SK-N-SH treated with all-trans-retinoic acid at 6 μM for 48 hours (cell line): ENCODE measurements around the gene CALN1.

Experiments used
- ARNTL ChIP-seq: fragments of 450-650 bp; formaldehyde crosslinking; IDR thresholded peaks from 2 replicates; pipeline ENCODE4 v1.5.0; 2020; ENCODE audit warnings: low read depth, mild to moderate bottlenecking, moderate library complexity, borderline replicate concordance
- BACH2 ChIP-seq: fragments of 250-450 bp; sonication (Bioruptor Pico); IDR thresholded peaks from 2 replicates; pipeline ENCODE4 v1.9.0; 2021; ENCODE audit warnings: mild to moderate bottlenecking, borderline replicate concordance
- GLIS3 ChIP-seq: fragments of 250-450 bp; sonication (Bioruptor Pico); IDR thresholded peaks from 2 replicates; pipeline ENCODE4 v1.5.0; 2020; ENCODE audit warnings: mild to moderate bottlenecking, moderate library complexity
- OSR1 ChIP-seq: fragments of 250-450 bp; sonication (Bioruptor Pico); IDR thresholded peaks from 2 replicates; pipeline ENCODE4 v1.8.0; 2022; ENCODE audit warnings: moderate library complexity, mild to moderate bottlenecking, inconsistent platforms
- TCF4 ChIP-seq: fragments of 250-450 bp; sonication (Bioruptor Pico); IDR thresholded peaks from 2 replicates; pipeline ENCODE4 v1.8.0; 2021; ENCODE audit warnings: mild to moderate bottlenecking, moderate library complexity, borderline replicate concordance
- ZNF565 ChIP-seq: fragments of 450-650 bp; formaldehyde crosslinking; conservative IDR thresholded peaks from 2 replicates; pipeline ENCODE4 v1.5.0; 2020; ENCODE audit warnings: low read depth, mild to moderate bottlenecking, moderate library complexity
- ZNF8 ChIP-seq: fragments of 450-650 bp; formaldehyde crosslinking; IDR thresholded peaks from 2 replicates; pipeline ENCODE4 v1.5.0; 2020; ENCODE audit warnings: mild to moderate bottlenecking, moderate library complexity
- TF ChIP-seq, protein P1 (sequence below): fragments of 250-450 bp; sonication (Bioruptor Pico); IDR thresholded peaks from 2 replicates; pipeline ENCODE4 v1.5.1; 2021; ENCODE audit warnings: mild to moderate bottlenecking, moderate library complexity
- TF ChIP-seq, protein P2 (sequence below): fragments of 250-450 bp; sonication (Bioruptor Pico); IDR thresholded peaks from 2 replicates; pipeline ENCODE4 v1.8.0; 2021; ENCODE audit warnings: low read depth, mild to moderate bottlenecking, moderate library complexity, borderline replicate concordance
- TF ChIP-seq, protein P3 (sequence below): fragments of 250-450 bp; sonication (Bioruptor Pico); IDR thresholded peaks from 2 replicates; pipeline ENCODE4 v1.5.1; 2020; ENCODE audit warnings: low read depth, mild to moderate bottlenecking, moderate library complexity
- TF ChIP-seq, protein P4 (sequence below): fragments of 250-450 bp; sonication (Bioruptor Pico); IDR thresholded peaks from 2 replicates; pipeline ENCODE4 v1.8.0; 2020; ENCODE audit warnings: mild to moderate bottlenecking, moderate library complexity, borderline replicate concordance

DNA sequence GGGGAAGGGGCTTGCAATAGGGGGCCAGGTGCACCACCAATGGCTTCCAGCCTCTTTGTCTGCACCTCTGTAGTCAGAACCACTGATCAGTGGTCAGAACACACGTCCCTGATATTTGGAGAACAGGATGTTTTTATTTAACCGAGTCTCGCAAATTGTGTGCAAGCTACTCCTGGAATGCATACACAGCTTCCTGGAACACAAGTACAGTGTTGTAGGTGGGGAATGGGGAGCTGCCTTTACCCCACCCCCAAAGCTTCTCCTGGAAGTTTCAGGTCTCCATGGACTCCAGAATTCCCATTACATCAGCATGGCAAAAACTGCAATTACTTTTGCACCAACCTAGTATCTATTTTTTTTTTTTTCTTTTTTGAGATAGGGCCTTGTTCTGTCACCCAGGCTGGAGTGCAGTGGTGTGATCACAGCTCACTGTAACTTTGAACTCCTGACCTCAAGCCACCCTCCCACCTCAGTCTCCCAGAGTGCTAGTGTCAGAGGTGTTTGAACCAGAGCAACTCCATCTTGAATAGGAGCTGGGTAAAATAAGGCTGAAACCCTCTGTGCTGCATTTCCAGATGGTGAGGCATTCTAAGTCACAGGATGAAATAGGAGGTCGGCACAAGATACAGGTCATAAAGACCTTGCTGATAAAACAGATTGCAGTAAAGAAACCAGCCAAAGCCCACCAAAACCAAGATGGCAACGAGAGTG is 374.0 kb downstream of the CALN1 start:
- TF ChIP-seq, protein P1, sequence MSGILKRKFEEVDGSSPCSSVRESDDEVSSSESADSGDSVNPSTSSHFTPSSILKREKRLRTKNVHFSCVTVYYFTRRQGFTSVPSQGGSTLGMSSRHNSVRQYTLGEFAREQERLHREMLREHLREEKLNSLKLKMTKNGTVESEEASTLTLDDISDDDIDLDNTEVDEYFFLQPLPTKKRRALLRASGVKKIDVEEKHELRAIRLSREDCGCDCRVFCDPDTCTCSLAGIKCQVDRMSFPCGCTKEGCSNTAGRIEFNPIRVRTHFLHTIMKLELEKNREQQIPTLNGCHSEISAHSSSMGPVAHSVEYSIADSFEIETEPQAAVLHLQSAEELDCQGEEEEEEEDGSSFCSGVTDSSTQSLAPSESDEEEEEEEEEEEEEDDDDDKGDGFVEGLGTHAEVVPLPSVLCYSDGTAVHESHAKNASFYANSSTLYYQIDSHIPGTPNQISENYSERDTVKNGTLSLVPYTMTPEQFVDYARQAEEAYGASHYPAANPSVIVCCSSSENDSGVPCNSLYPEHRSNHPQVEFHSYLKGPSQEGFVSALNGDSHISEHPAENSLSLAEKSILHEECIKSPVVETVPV (CRISPR knock-in tag) = no peak
- TF ChIP-seq, protein P2, sequence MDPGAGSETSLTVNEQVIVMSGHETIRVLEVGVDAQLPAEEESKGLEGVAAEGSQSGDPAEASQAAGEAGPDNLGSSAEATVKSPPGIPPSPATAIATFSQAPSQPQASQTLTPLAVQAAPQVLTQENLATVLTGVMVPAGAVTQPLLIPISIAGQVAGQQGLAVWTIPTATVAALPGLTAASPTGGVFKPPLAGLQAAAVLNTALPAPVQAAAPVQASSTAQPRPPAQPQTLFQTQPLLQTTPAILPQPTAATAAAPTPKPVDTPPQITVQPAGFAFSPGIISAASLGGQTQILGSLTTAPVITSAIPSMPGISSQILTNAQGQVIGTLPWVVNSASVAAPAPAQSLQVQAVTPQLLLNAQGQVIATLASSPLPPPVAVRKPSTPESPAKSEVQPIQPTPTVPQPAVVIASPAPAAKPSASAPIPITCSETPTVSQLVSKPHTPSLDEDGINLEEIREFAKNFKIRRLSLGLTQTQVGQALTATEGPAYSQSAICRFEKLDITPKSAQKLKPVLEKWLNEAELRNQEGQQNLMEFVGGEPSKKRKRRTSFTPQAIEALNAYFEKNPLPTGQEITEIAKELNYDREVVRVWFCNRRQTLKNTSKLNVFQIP = no peak
- TF ChIP-seq, protein P3, sequence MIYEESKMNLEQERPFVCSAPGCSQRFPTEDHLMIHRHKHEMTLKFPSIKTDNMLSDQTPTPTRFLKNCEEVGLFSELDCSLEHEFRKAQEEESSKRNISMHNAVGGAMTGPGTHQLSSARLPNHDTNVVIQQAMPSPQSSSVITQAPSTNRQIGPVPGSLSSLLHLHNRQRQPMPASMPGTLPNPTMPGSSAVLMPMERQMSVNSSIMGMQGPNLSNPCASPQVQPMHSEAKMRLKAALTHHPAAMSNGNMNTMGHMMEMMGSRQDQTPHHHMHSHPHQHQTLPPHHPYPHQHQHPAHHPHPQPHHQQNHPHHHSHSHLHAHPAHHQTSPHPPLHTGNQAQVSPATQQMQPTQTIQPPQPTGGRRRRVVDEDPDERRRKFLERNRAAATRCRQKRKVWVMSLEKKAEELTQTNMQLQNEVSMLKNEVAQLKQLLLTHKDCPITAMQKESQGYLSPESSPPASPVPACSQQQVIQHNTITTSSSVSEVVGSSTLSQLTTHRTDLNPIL (CRISPR knock-in tag) = no peak
- TF ChIP-seq, protein P4, sequence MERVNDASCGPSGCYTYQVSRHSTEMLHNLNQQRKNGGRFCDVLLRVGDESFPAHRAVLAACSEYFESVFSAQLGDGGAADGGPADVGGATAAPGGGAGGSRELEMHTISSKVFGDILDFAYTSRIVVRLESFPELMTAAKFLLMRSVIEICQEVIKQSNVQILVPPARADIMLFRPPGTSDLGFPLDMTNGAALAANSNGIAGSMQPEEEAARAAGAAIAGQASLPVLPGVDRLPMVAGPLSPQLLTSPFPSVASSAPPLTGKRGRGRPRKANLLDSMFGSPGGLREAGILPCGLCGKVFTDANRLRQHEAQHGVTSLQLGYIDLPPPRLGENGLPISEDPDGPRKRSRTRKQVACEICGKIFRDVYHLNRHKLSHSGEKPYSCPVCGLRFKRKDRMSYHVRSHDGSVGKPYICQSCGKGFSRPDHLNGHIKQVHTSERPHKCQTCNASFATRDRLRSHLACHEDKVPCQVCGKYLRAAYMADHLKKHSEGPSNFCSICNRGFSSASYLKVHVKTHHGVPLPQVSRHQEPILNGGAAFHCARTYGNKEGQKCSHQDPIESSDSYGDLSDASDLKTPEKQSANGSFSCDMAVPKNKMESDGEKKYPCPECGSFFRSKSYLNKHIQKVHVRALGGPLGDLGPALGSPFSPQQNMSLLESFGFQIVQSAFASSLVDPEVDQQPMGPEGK (CRISPR knock-in tag) = no peak
- no peak for TF ChIP-seq OSR1 (CRISPR knock-in tag)
- TF ChIP-seq ZNF565 (CRISPR knock-in tag) = no peak
- no peak for TF ChIP-seq BACH2 (CRISPR knock-in tag)
- TF ChIP-seq GLIS3 (CRISPR knock-in tag) = no peak
- no peak for TF ChIP-seq ARNTL (CRISPR knock-in tag)
- no peak for TF ChIP-seq TCF4 (CRISPR knock-in tag)
- no peak for TF ChIP-seq ZNF8 (CRISPR knock-in tag)
